H1 (cell line): ENCODE results near the gene PPP4R4. TPM values are rescaled to one million over a fixed set of nuclear protein-coding genes. Genes with fewer than 3 reads are reported as not detected.

Experiments used
- FOSL1 ChIP-seq: IDR thresholded peaks from 2 replicates; pipeline ENCODE4 v1.6.1; 2011; ENCODE audit warnings: mild to moderate bottlenecking, low read depth, low read length, moderate library complexity; ENCODE audit not compliant: insufficient read depth
- GABPA ChIP-seq: IDR thresholded peaks from 2 replicates; pipeline ENCODE4 v1.6.1; 2011; ENCODE audit warnings: mild to moderate bottlenecking, low read length, moderate library complexity, borderline replicate concordance; ENCODE audit not compliant: insufficient read depth
- GTF2F1 ChIP-seq: IDR thresholded peaks from 2 replicates; pipeline ENCODE4 v1.6.1; 2012; ENCODE audit warnings: low read depth, low read length, improper control_type of control experiment, borderline replicate concordance
- HDAC6 ChIP-seq: IDR thresholded peaks from one replicate; pipeline ENCODE4 v1.7.1; 2012; ENCODE audit warnings: low read depth, mild to moderate bottlenecking, inconsistent platforms, low read length, moderate library complexity
- polyA plus RNA-seq, 7 experiments: library from polyadenylated mRNA; depleted of rRNA in 3 of 7; stranded (reverse) in 5 of 7; unstranded in 2 of 7; fragments of >200 nt in 5 of 7; fragments of 200-250 nt in 2 of 7; gene quantifications; 1 replicate in 5 of 7; 2 replicates in 1 of 7; 4 replicates in 1 of 7; pipeline versions ENCODE4 v1.2.1 to v1.2.3, GENCODE V29; 2011 to 2013; ENCODE audit warnings: missing spikeins in 2 of 7, mixed read lengths in 2 of 7
- total RNA-seq: library from RNA; stranded (reverse); fragmentation: NEBNext Ultra II Directional; extraction: Animal tissue kit (Norgen Biotek cat#: 25700); gene quantifications from 2 replicates; pipeline ENCODE4 v1.2.1, GENCODE V29; 2021
- TF ChIP-seq, protein P1 (sequence below): IDR thresholded peaks from 2 replicates; pipeline ENCODE4 v1.6.1; 2012; ENCODE audit warnings: inconsistent platforms

PPP4R4 gene
- total and polyA plus RNA-seq, 2 of the 8 experiments (the other 6 are each of a cell fraction or from before 2014, with no cell fraction given), result 3.3 to 9.6 TPM

DNA sequence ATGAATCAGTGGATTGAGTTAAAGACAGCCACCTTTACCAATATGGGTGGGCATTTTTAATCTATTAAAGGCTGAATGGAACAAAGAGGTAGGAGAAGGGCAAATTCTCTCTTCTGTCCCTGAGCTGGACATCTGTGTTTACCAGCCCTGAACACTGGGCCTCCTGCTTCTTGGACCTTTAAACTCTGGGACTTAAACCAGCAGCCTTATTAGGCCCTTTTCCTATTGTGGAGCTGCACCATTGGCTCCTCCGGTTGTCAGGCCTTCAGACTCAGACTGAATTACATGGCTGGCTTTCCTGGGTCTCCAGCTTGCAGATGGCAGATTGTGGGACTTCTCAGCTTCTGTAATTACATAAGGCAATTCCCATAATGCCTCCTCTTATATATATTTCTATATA, 142.6 kb downstream of the PPP4R4 start (continued):
- TF ChIP-seq, protein P1, sequence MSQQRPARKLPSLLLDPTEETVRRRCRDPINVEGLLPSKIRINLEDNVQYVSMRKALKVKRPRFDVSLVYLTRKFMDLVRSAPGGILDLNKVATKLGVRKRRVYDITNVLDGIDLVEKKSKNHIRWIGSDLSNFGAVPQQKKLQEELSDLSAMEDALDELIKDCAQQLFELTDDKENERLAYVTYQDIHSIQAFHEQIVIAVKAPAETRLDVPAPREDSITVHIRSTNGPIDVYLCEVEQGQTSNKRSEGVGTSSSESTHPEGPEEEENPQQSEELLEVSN, result no peak
- no peak for TF ChIP-seq GABPA
- no peak for TF ChIP-seq HDAC6
- TF ChIP-seq GTF2F1, result no peak
- no peak for TF ChIP-seq FOSL1
